Gastroesophageal sphincter (tissue), 4 donors: ENCODE measurements around the gene FARS2. TPM values are rescaled to one million over a fixed set of nuclear protein-coding genes. Genes with fewer than 3 reads are reported as not detected.

Source experiments
- ATAC-seq: fragments of 150-250 bp; one replicate; pipeline ENCODE4 v1.9.1; 2016; ENCODE audit warnings: mild to moderate bottlenecking, moderate library complexity
- H3K27ac ChIP-seq, 4 donors: fragments of 200-600 bp; sonication (generic) in 3 of 4; 1 replicate in 3 of 4; 2 replicates in 1 of 4; pipeline ENCODE4 v1.5.1; 2016 to 2019
- H3K27me3 ChIP-seq: fragments of 200-600 bp; sonication (generic); one replicate; pipeline ENCODE4 v1.5.1; 2019
- H3K36me3 ChIP-seq, 2 donors: fragments of 200-600 bp; sonication (generic); one replicate each; pipeline ENCODE4 v1.5.1; 2019; ENCODE audit warnings: control low read depth in 1 of 2
- H3K4me1 ChIP-seq, 3 donors: fragments of 200-600 bp; sonication (generic); 1 replicate in 2 of 3; 2 replicates in 1 of 3; pipeline ENCODE4 v1.5.1; 2016 to 2019; ENCODE audit warnings: control low read depth in 2 of 3
- H3K4me3 ChIP-seq, 2 donors: fragments of 200-600 bp; sonication (generic); one replicate each; pipeline ENCODE4 v1.5.1; 2019; ENCODE audit warnings: mild to moderate bottlenecking in 1 of 2, moderate library complexity in 1 of 2
- H3K9me3 ChIP-seq, 3 donors: fragments of 200-600 bp; sonication (generic); one replicate each; pipeline ENCODE4 v1.5.1; 2017 to 2019; ENCODE audit warnings: control low read depth in 2 of 3
- EP300 ChIP-seq: sonication (generic); formaldehyde crosslinking; IDR thresholded peaks from one replicate; pipeline ENCODE4 v1.6.1; 2017; ENCODE audit warnings: antibody characterized with exemption, mild to moderate bottlenecking
- POLR2A ChIP-seq, 2 donors: fragments of 450-650 bp; IDR thresholded peaks; one replicate each; pipeline ENCODE4 v1.6.1; 2017; ENCODE audit warnings: antibody characterized with exemption in 2 of 2, mild to moderate bottlenecking in 2 of 2, moderate library complexity in 1 of 2
- POLR2AphosphoS5 ChIP-seq: sonication (generic); formaldehyde crosslinking; IDR thresholded peaks from one replicate; pipeline ENCODE4 v1.6.1; 2017; ENCODE audit warnings: antibody characterized with exemption
- WGBS, 2 donors: methylation state at CpG; one replicate each; pipeline ENCODE4 v1.1.5; 2018; ENCODE audit warnings: low coverage in 1 of 2; 5-methylcytosine and 5-hydroxymethylcytosine counted together
- total RNA-seq, 4 donors: library from RNA; depleted of rRNA; stranded (reverse); fragments of >200 nt; gene quantifications; one replicate each; pipeline ENCODE4 v1.1.0, GENCODE V29; 2016
- TF ChIP-seq, protein P1 (sequence below), 4 experiments: fragments of 200-600 bp in 2 of 4; fragments of 450-650 bp in 2 of 4; sonication (generic) in 1 of 4; IDR thresholded peaks; one replicate each; pipeline ENCODE4 v1.5.1; 2017 to 2019; ENCODE audit warnings: antibody characterized with exemption in 4 of 4, mild to moderate bottlenecking in 2 of 4, moderate library complexity in 2 of 4

FARS2 gene
- total RNA-seq, 4 donors from 2014 or later, result 9.8 to 16.3 (median 14.4) TPM

DNA sequence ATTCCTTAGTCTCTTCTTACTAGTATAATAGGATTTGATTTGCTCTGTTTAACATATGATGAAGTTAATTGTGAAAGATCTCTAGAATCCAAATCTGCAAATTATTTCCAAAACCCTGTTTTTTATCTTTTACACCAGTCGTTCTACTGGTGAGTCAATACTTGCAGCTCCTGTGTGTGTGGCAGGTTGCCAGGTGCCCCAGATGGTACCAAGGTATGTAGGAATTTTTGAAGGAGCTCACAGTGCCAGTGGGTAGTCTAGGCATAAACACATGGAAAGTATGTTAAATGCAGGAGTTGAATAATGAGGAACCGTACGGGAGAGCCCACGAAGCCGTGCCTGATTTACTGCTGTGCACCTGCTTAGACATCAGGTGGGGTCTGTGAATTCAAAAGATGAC, 192.2 kb downstream of the FARS2 start:
- no peaks in the 10 kb centered on the region for H3K36me3 ChIP-seq
- H3K4me3 ChIP-seq, result no peak overlapping the region
- WGBS, 2 donors, result 70 to 82% methylated on average over 5 of the region's 5 CpGs
- no peak for ATAC-seq
- no peaks in the 10 kb centered on the region for H3K27me3 ChIP-seq
- no peaks in the 10 kb centered on the region for H3K9me3 ChIP-seq
- no peak overlapping the region for H3K27ac ChIP-seq
- peaks cover 0 to 1% (median 0%) of the 10 kb centered on the region in 3 donors for H3K4me1 ChIP-seq
- TF ChIP-seq, protein P1, sequence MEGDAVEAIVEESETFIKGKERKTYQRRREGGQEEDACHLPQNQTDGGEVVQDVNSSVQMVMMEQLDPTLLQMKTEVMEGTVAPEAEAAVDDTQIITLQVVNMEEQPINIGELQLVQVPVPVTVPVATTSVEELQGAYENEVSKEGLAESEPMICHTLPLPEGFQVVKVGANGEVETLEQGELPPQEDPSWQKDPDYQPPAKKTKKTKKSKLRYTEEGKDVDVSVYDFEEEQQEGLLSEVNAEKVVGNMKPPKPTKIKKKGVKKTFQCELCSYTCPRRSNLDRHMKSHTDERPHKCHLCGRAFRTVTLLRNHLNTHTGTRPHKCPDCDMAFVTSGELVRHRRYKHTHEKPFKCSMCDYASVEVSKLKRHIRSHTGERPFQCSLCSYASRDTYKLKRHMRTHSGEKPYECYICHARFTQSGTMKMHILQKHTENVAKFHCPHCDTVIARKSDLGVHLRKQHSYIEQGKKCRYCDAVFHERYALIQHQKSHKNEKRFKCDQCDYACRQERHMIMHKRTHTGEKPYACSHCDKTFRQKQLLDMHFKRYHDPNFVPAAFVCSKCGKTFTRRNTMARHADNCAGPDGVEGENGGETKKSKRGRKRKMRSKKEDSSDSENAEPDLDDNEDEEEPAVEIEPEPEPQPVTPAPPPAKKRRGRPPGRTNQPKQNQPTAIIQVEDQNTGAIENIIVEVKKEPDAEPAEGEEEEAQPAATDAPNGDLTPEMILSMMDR (IDR thresholded peaks at IDR 0.05), result no peak
- TF ChIP-seq POLR2AphosphoS5 (no peak), EP300 (no peak), POLR2A (IDR thresholded peaks at IDR 0.05) (no peak)

GRCh38 chr6:5455142-5455541, 193.8 kb downstream of the FARS2 start:
- Histone ChIP-seq H3K27me3 (no peaks in the 10 kb centered on the region), H3K27ac (no peak overlapping the region), H3K4me1 (peaks cover 0 to 5% (median 0%) of the 10 kb centered on the region in 3 donors), H3K9me3 (no peaks in the 10 kb centered on the region), H3K4me3 (no peak overlapping the region), H3K36me3 (no peaks in the 10 kb centered on the region)
- no peak for ATAC-seq
- TF ChIP-seq EP300, result no peak
- TF ChIP-seq, protein P1 (IDR thresholded peaks at IDR 0.05), result no peak
- TF ChIP-seq POLR2A (IDR thresholded peaks at IDR 0.05), result no peak
- no peak for TF ChIP-seq POLR2AphosphoS5
- 57 to 67% methylated on average over 4 of the region's 4 CpGs for WGBS, 2 donors

DNA sequence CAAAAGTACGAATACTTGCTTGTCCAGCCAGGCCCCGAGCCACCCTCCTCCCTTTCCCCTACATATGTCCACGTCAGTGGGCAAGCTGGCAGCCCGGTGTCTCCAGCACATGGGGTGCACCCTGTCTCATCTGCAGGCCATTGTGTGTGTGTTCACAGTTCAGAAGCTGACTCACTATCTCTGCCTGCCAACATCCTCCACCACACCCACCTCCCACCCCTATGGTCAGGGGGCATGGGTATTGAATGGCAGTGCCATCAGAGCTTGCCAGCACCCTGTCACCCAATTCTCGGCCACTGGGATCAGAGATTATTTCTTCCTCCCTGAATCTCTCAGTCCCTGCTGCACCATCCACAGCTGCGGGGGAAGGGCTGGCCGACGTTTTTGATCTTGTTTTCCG, 195.7 kb downstream of the FARS2 start:
- WGBS, 2 donors, result 79 to 86% methylated on average over 7 of the region's 9 CpGs
- peak; percentile 34 for ATAC-seq
- peaks cover 0 to 5% (median 0%) of the 10 kb centered on the region in 3 donors for H3K4me1 ChIP-seq
- H3K27me3 ChIP-seq, result no peaks in the 10 kb centered on the region
- no peaks in the 10 kb centered on the region for H3K9me3 ChIP-seq
- TF ChIP-seq, protein P1 (IDR thresholded peaks at IDR 0.05), result no peak
- no peak for TF ChIP-seq POLR2A (IDR thresholded peaks at IDR 0.05)
- no peak for TF ChIP-seq EP300
- no peak for TF ChIP-seq POLR2AphosphoS5
- no peak overlapping the region for H3K27ac ChIP-seq
- H3K36me3 ChIP-seq, result no peaks in the 10 kb centered on the region
- no peak overlapping the region for H3K4me3 ChIP-seq

GRCh38 chr6:5457983-5458683, 196.8 kb downstream of the FARS2 start:
- Histone ChIP-seq H3K36me3 (no peaks in the 10 kb centered on the region), H3K27ac (no peak overlapping the region), H3K4me1 (peaks cover 0 to 5% (median 0%) of the 10 kb centered on the region in 3 donors), H3K27me3 (no peaks in the 10 kb centered on the region), H3K4me3 (no peak overlapping the region), H3K9me3 (no peaks in the 10 kb centered on the region)
- 67 to 79% methylated on average over 7 to 9 of the region's 9 CpGs for WGBS, 2 donors
- no peak for TF ChIP-seq EP300
- TF ChIP-seq, protein P1 (IDR thresholded peaks at IDR 0.05), result no peak
- no peak for TF ChIP-seq POLR2AphosphoS5
- no peak for TF ChIP-seq POLR2A (IDR thresholded peaks at IDR 0.05)
- ATAC-seq, result no peak

- H3K9me3 ChIP-seq, result no peaks in the 10 kb centered on the region
- WGBS, 2 donors, result 84 to 93% methylated on average over 5 of the region's 5 CpGs
- peaks cover 0 to 5% (median 0%) of the 10 kb centered on the region in 3 donors for H3K4me1 ChIP-seq
- H3K36me3 ChIP-seq, result no peaks in the 10 kb centered on the region
- H3K27me3 ChIP-seq, result no peaks in the 10 kb centered on the region
- no peak overlapping the region for H3K4me3 ChIP-seq
- no peak overlapping the region for H3K27ac ChIP-seq
- ATAC-seq, result no peak
- TF ChIP-seq POLR2AphosphoS5, result no peak
- TF ChIP-seq POLR2A (IDR thresholded peaks at IDR 0.05), result no peak
- TF ChIP-seq, protein P1 (IDR thresholded peaks at IDR 0.05), result no peak
- no peak for TF ChIP-seq EP300
Observed at GRCh38 chr6:5459346-5459745, 198.0 kb downstream of the FARS2 start.
